Astrocyte of the cerebellum (primary cell): ENCODE data around the gene GRIN2C.

Source experiments
- DNase-seq: peaks from one replicate; pipeline ENCODE4 v3.0.0-alpha.2; 2011; ENCODE audit warnings: low read depth
- H3K4me3 ChIP-seq: 2 replicates; pipeline ENCODE4 v1.5.1; 2011; ENCODE audit warnings: mild to moderate bottlenecking, low read depth, low read length, moderate library complexity
- in situ Hi-C: cut with HindIII; loops from 2 replicates; pipeline ENCODE4 v1.10.0; 2017; ENCODE audit warnings: low sequenced_read_pairs
- TF ChIP-seq, protein P1 (sequence below): IDR thresholded peaks from 2 replicates; pipeline ENCODE4 v1.5.1; 2012; ENCODE audit warnings: low read length, low read depth, moderate library complexity, mild to moderate bottlenecking; ENCODE audit errors: missing control alignments

The GRIN2C gene

DNA sequence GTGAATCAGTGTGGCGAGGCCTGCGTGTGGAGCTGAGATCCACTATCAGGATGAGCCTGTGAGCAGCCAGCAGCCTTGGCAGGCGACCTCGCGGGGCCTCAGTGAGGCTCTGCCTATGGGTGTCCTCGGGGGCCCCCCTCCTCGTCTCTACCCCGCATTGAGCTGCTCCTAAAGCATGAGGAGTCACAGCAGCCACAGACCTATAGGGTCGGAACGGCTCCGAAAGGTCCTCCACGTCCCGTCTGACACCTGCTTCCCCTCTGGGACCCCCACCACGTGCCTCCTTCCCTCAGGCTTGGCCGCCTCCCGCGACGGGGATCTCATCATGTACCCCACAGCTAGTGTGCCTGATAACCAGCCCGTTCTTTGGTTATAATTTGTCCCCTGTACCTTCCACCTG lies 28.8 kb downstream of the GRIN2C start:
- no peak overlapping the region for H3K4me3 ChIP-seq
- DNase-seq: no peak
- TF ChIP-seq, protein P1, sequence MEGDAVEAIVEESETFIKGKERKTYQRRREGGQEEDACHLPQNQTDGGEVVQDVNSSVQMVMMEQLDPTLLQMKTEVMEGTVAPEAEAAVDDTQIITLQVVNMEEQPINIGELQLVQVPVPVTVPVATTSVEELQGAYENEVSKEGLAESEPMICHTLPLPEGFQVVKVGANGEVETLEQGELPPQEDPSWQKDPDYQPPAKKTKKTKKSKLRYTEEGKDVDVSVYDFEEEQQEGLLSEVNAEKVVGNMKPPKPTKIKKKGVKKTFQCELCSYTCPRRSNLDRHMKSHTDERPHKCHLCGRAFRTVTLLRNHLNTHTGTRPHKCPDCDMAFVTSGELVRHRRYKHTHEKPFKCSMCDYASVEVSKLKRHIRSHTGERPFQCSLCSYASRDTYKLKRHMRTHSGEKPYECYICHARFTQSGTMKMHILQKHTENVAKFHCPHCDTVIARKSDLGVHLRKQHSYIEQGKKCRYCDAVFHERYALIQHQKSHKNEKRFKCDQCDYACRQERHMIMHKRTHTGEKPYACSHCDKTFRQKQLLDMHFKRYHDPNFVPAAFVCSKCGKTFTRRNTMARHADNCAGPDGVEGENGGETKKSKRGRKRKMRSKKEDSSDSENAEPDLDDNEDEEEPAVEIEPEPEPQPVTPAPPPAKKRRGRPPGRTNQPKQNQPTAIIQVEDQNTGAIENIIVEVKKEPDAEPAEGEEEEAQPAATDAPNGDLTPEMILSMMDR: no peak
- in situ Hi-C loops: no loop called here

DNA sequence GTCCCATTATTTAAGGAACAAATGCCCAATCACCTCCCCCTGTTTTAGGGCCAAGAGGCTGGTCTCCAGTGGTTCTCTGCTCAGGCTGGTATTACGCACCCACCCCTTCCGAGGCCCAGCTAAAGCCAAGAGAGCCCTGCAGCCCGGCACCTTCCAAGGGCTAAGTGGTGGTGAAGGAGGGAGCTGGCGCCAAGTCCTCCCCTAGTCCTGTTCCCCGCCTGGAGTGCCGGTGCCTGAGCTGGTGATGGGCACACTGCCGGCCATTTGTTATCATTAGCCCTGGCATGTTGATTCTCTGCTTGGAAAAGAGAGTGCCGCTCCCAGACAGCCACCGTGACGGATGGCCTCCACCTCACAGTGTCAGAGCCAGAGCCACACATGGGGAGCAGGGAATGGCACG lies 31.9 kb downstream of the GRIN2C start:
- TF ChIP-seq, protein P1: no peak
- no peak for DNase-seq
- H3K4me3 ChIP-seq: no peak overlapping the region
- in situ Hi-C loops: no loop called here

GRCh38 chr17:74825952-74826719 lies 33.5 kb downstream of the GRIN2C start:
- in situ Hi-C loops: no loop called here
- no peak overlapping the region for H3K4me3 ChIP-seq
- TF ChIP-seq, protein P1: no peak
- no peak for DNase-seq

DNA sequence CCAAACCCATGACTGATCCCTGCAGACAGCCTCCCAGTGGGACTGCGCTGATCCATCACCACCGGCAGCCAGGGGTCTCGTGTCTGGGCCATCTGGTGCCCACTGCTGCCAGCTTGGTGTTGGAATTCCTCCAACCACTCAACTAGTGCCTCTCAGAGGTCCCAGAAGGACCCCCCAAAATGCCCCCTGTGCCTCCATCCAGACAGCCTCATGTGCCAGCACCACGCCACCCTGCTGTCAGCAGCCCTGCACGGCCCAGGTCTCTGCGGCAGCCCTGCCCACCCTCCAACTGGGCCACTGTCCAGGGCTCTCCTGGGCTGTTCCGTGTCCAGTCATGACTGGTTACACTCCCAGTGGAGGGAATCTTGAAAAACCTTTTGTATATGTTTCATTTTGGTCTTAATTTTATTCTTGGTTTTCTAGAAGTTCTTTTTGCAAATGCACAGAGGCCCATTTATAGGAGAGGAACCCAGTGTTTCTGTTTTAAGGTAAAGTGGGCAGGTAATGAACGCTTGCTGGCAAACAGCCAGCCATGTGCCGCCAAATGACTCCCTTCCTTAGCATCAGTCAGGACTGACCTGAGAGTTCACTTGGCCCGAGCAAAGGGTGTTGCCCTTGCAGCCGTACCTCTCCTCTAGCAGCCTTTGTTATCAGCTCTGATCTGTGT lies 34.6 kb downstream of the GRIN2C start:
- TF ChIP-seq, protein P1: no peak
- in situ Hi-C loops: no loop called here
- no peak for DNase-seq
- H3K4me3 ChIP-seq: no peak overlapping the region

- TF ChIP-seq, protein P1: no peak
- in situ Hi-C loops: no loop called here
- no peak overlapping the region for H3K4me3 ChIP-seq
- DNase-seq: no peak
Measured at GRCh38 chr17:74822939-74823367, 36.7 kb downstream of the GRIN2C start.

DNA sequence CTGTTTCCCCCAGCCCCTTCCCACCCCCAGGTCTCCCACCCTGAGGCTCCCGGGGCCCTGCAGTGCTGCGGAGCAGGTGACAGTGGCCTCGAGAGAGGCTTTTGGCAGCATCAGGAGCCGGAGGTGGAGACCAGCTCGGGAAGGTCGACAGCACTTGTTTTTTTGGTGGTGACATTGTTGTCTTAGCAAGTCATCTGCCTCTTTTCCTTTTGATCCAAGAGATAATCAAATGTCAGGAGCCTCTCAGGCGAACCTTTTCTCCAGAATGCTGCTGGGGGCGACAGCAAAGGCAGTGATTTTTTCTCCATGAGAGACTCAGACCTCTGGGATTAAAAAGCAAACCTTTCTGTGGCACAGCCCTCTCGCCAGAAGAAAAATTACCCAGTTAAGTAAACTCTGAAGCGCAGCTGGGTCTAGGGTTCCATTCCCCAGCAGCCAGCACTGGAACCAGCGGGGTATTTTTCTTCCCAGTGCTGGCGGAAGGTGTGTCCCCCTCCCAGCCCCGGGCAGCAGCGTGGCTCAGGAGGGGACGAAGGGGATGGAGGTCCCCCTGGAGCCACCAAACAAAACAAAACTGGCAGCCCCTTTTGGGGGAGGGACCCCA lies 37.2 kb downstream of the GRIN2C start:
- in situ Hi-C loops: no loop called here
- DNase-seq: no peak
- TF ChIP-seq, protein P1: no peak
- no peak overlapping the region for H3K4me3 ChIP-seq
